HL-60/S4 (cell line): Measurements from ENCODE around the gene LCN9.
"Not testable (repeated sequence)": the region's sequence is repeated elsewhere in the genome, so short reads cannot be mapped to it uniquely, and the experiment has no call there.

ENCODE experiments used
- in situ Hi-C: fragments of 300-500 bp; cut with MboI; formaldehyde crosslinking; loops from 2 replicates; pipeline ENCODE4 v1.14.3; 2022; ENCODE audit warnings: low sequenced_read_pairs

LCN9 gene, protein sequence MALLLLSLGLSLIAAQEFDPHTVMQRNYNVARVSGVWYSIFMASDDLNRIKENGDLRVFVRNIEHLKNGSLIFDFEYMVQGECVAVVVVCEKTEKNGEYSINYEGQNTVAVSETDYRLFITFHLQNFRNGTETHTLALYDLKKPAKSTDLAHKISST

GRCh38 chr9:135662758-135663450 is at the start of gene LCN9:
LCN9 (plus strand) TSS chr9:135663309; CDS start chr9:135663322, 13 bp downstream.
- in situ Hi-C loops = no loop called here

DNA sequence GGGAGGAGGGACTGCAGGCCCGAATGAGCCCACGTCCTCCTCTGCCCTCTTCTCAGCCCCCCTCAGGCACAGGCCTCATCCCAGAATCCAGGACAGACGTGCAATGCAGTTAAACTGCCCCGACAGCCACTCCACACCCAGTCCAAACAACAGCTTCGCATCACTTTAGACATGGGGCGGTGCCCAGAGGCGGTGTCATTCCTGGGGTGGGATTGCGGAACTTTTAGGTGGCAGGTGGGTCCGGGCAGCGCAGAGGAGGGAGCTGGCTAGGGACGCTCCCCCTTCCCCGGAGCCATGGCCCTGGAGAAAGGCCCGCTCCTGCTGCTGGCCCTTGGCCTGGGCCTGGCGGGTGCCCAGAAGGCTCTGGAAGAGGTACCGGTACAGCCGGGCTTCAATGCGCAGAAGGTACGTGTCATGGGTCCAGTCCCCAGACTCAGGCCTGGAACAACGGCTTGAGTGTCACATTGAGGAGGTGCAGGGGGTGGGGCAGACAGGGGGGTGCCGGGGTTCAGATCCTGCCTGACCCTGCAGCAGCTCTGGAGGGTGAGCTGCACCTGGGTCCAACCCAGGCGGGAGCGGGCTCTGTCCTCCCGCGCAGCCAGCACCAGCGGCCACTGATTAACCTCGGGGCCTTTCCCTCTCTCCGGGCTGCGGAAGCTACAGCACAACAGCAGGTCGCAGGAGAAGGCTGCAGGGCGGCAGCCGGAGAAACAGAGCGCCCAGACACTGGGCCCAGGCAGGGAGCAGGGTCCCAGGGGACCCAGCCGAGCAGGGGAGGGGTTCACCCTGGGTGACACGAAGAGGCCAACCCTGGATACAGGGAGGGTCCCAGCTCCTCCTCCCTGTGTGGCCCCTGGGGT is 48.9 kb upstream of the LCN9 start:
- in situ Hi-C loops = no loop called here

DNA sequence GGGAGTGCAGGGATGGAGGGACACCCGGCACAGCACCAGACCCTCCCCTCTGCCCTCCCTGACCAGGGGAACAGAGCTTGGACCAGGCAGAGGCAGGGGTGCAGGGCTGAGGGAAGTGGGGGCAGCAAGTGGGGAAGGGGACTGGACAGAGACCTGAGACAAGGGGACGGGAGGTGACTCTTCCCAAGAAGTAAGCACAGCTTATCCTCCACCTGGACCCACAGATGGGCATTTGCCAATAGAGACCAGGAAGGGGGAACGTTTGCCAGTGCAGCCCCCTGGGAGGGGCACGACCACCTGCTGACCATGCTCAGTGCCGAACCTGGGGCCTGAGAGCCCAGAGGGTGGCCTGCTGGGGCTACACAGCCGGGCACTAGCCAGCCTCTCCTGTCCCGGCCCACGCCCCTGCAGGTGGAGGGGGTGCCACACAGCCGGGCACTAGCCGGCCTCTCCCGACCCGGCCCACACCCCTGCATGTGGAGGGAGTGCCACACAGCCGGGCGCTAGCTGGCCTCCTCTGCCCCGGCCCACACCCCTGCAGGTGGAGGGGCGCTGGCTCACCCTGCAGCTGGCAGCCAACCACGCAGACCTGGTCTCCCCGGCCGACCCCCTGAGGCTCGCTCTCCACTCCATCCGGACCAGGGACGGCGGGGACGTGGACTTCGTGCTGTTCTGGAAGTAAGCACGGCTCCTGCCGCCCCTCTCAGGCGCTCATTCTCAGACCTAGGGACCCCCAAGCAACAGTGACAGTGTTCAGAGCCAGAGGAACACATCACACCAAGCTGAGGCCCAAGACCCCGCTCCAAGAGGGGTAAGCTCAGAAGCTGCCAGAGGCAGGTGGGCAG is 48.1 kb upstream of the LCN9 start:
- in situ Hi-C loops = no loop called here

DNA sequence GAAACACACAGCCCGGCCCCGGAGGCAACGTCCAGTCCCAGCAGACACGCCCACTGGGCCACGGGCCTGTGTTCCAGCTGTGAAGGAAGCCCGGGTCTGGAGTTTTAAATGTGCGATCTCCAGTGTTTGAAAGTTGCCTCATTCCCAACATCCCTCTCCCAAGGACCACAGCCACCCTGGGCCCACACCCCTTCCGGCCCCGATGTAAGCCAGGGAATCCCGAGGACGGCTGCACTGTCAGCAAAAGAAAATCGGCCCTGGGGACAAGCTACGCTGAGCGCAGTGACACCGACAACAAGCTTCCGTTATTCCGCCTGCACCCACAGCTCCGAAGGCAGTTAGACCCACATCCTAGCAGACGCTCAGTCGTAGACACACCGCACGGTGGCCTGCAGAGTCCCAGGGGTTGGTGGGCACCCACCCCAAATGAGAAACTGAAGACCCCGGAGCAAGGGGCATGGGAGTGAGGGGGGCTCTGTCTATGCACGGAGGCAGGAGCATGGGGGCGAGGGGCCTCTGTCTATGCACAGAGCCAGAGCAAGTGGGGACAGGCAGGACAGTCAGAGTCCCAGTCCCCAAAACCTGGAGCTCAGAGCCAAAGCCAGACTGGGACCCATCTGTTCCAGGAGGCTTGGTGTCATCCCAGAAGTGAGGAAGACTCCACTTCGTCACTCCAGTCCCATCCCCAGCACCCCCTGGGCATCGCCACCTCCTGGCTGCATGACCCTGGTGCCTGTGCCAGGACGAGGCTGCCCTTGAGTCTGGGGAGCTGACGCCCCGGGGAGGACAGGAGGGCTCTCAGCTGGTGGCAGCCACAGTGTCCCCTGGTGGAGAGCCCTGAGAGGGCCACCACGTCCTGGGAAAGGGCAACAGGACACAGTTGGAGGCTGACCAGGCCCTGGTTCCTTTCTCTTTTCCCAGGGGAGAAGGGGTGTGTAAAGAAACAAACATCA is 47.2 kb upstream of the LCN9 start:
- in situ Hi-C loops = no loop called here

GRCh38 chr9:135616619-135617537 is 46.2 kb upstream of the LCN9 start:
- in situ Hi-C loops = no loop called here

DNA sequence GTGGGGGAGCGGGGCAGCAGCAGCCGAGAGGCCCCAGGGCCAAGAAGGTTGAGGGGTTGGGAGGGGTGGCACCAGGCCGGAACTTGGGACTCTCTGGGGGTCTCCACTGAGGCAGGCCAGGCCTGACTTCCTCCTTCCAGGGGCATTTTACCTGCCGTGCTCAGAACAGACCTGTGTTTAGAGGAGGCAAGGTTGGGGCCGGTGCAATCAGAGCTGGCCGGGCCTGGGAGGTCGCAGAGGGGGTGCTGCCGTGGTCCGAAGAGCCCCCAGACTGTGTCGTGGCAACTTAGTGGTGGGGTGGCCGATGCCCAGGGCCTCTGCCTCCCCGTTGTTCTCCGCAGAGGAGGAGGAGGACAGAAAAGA is 45.6 kb upstream of the LCN9 start:
- in situ Hi-C loops = no loop called here

DNA sequence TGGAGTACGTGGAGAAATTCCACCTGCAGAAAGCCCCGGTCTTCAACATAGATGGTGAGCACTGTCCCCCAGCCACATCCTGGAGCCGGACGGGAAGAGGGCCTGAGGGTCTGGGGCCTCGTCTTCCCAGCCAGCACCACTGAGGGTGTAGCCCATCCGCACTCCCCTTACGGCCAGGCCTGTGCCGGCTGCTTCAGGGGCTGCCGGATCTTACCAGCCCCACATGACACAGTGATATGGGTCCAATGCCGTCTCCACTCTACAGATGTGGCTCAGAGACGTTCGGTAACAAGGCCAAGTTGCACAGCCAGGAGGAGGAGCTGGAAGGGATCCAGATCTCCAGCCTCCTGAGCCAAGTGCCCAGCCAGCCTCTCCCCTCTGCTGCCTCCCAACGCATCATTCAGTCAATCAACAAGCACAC is 45.1 kb upstream of the LCN9 start:
- in situ Hi-C loops = no loop called here

GRCh38 chr9:135618866-135619598 is 44.1 kb upstream of the LCN9 start:
- in situ Hi-C loops = no loop called here

DNA sequence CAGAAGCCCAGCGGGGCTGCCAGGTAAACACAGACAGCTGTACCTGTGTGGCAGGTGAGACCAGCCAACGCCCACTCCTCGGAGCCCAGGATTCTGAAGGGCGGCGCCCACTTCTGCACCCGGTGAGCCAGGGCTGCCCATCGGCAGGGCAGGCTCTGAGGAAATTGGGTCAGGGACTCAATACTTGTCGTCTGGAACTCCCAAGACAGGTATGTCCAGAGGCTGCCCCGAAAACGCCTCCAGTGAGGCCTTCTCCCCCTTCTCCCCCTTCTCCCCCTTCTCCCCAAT is 43.6 kb upstream of the LCN9 start:
- in situ Hi-C loops = no loop called here

- in situ Hi-C loops = no loop called here
Observed at GRCh38 chr9:135620558-135620957, 42.6 kb upstream of the LCN9 start.

DNA sequence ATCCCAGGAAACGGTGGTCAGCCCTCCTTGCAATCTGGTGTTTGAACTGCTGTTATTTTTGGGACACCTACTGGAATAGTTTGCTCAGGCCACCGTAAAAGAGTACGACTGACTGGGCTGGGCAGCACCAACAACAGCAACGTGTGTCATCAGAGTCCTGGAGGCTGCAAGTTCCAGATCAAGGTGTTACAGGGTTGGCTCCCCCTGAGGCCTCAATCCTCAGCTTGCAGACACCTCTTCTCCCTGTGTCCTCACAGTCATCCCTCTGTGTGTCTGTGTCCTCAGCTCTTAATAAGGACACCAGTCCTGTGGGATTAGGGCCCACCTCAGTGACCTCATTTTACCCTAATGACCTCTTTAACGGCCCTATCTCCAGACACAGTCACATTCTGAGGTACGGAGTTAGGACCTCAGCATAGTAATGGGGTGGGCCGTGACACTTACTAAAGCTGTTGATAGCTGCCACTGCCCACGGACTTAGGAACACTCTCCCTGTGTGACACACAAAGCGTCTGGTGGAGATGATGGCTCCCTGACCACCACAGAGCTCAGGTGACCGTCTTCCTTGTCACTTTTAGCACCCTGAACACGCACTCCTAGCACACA is 40.6 kb upstream of the LCN9 start:
- in situ Hi-C loops = no loop called here

GRCh38 chr9:135624282-135624681 is 38.8 kb upstream of the LCN9 start:
- in situ Hi-C loops = no loop called here

- in situ Hi-C loops = no loop called here
Observed at GRCh38 chr9:135632841-135633240, 30.3 kb upstream of the LCN9 start.

- in situ Hi-C loops = not testable (repeated sequence)
Observed at GRCh38 chr9:135636930-135637530, 26.1 kb upstream of the LCN9 start.

GRCh38 chr9:135639196-135639595 is 23.9 kb upstream of the LCN9 start, which contains the start of gene GLT6D1:
GLT6D1 (minus strand) TSS chr9:135639540; CDS start chr9:135639187, 353 bp downstream.
- in situ Hi-C loops = no loop called here

- in situ Hi-C loops = no loop called here
Observed at GRCh38 chr9:135641047-135641446, 22.1 kb upstream of the LCN9 start.

- in situ Hi-C loops = no loop called here
Observed at GRCh38 chr9:135641745-135642144, 21.4 kb upstream of the LCN9 start.
